ENCODE measurements around the gene MORN4.

GRCh38 chr10:97618285-97618684 lies 15.0 kb downstream of the MORN4 start:
- no peak for TF ChIP-seq CTCF (IDR thresholded peaks at IDR 0.05; ENCODE audit: insufficient read depth, low read length, poor library complexity, severe bottlenecking)
- TF ChIP-seq EZH2phosphoT487 (conservative IDR thresholded peaks at IDR 0.05; ENCODE audit: low read length), result no peak
